Fibroblast of mammary gland (primary cell): ENCODE results near the gene MARCHF2.

Source experiments
- DNase-seq: peaks from one replicate; pipeline ENCODE4 v3.0.0-alpha.2; 2010; ENCODE audit warnings: low read depth
- H3K4me3 ChIP-seq: 2 replicates; pipeline ENCODE4 v1.5.1; 2011; ENCODE audit warnings: low read depth, mild to moderate bottlenecking, low read length, moderate library complexity; ENCODE audit not compliant: control insufficient read depth
- CTCF ChIP-seq: conservative IDR thresholded peaks from 2 replicates; pipeline ENCODE4 v1.5.1; 2011; ENCODE audit warnings: low read depth, low read length, inconsistent platforms; ENCODE audit not compliant: control insufficient read depth, insufficient read depth

Gene MARCHF2

DNA sequence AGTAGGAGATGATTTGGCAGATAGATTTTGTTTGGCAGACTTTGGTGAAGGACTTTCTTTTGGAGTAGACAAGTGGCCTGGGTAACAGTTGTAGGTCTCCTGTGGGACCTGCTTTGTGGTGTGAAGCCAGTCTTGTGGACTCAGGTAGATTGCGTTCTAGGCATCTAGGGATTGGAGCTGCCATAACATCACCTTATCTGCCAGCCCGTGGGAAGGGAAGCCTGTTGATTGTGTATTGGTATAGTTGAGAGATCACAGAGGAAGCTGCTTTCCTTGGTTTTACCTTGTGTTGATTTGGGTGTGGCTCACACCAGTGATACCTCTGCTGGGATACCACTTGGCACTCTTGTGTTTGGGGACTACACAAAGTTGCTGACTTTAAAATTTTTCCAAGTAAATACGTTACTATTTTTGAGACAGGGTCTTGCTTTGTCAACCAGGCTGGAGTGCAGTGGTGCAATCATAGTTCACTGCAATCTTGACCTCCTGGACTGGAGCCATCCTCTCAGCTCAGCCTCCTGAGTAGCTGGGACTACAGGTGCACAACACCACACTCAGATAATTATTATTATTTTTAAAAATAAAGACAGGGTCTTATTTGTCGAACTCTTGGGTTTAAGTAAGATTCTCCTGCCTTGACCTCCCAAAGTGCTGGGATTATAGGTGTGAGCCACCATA, 39.5 kb downstream of the MARCHF2 start:
- DNase-seq: no peak
- no peak for TF ChIP-seq CTCF
- H3K4me3 ChIP-seq: no peak overlapping the region

GRCh38 chr19:8453616-8454015, 40.5 kb downstream of the MARCHF2 start:
- DNase-seq: no peak
- no peak overlapping the region for H3K4me3 ChIP-seq
- TF ChIP-seq CTCF: no peak

DNA sequence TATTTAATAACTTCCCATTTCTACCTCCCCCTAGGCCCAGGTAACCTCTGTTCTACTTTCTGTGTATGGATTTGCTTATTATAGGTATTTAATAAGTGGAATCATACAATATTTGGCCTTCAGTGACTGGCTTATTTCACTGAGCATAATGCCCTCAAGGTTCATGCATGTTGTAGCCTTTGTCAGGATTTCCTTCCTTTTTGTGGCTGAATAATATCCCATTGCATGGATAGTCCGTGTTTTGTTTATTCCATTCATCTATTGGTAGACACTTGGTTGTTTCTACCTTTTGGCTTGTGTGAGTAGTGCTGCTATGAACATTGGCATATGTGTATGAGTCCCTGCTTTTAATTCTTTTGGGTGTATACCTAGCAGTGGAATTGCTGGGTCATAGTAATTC, 41.1 kb downstream of the MARCHF2 start:
- TF ChIP-seq CTCF: no peak

GRCh38 chr19:8455018-8455417, 41.9 kb downstream of the MARCHF2 start:
- H3K4me3 ChIP-seq: no peak overlapping the region
- no peak for TF ChIP-seq CTCF
- no peak for DNase-seq

More for the DNA sequence above, 41.1 kb downstream of the MARCHF2 start:
- DNase-seq: no peak
- H3K4me3 ChIP-seq: no peak overlapping the region

GRCh38 chr19:8456064-8456463, 43.0 kb downstream of the MARCHF2 start:
- peak; percentile 27 for TF ChIP-seq CTCF

DNA sequence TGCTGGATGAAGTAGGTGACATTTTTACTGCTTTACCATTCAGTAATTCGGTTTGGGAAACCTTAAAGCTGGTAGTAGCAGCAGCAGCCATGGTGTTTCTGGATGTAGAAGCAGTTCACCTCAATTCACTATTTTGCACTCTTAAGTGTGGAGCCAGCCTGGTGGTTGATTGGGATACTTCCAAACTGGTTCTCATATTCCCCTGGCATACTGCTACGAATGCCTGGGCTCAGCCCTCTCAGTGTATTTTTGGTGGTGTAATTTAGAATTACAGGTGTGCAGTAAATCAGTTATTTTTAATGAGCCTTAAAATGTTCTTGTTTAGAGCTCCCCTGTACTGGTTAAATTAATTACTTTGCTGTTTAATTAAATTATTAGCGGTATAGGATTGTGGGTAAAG, 44.1 kb downstream of the MARCHF2 start:
- H3K4me3 ChIP-seq: no peak overlapping the region
- DNase-seq: no peak
- no peak for TF ChIP-seq CTCF

More at GRCh38 chr19:8456064-8456463, 43.0 kb downstream of the MARCHF2 start:
- H3K4me3 ChIP-seq: no peak overlapping the region
- DNase-seq: no peak
